Measurements from ENCODE around the gene WARS2.
"Not testable (repeated sequence)": the region's sequence is repeated elsewhere in the genome, so short reads cannot be mapped to it uniquely, and the experiment has no call there.

WARS2 gene

GRCh38 chr1:119160866-119161265 is 20.4 kb upstream of the WARS2 start:
- DNase-seq (ENCODE audit: insufficient read length, low spot score) = no peak
- FAIRE-seq = no peak
- no peak for TF ChIP-seq SPI1 (IDR thresholded peaks at IDR 0.05; ENCODE audit: low read depth, low read length)
- TF ChIP-seq TAF1 (IDR thresholded peaks at IDR 0.05; ENCODE audit: low read depth, low read length) = no peak
- TF ChIP-seq POU2F2 (IDR thresholded peaks at IDR 0.05; ENCODE audit: low read depth, low read length) = no peak
- TF ChIP-seq POLR2AphosphoS5 (IDR thresholded peaks at IDR 0.05; ENCODE audit: low read depth, low read length) = no peak
- no peak for TF ChIP-seq PAX5 (IDR thresholded peaks at IDR 0.05; ENCODE audit: insufficient read depth, low read length, severe bottlenecking)
- no peak for TF ChIP-seq POLR2A (IDR thresholded peaks at IDR 0.05; ENCODE audit: low read depth, low read length)

- DNase-seq (ENCODE audit: insufficient read length, low spot score) (no peak), FAIRE-seq (no peak)
- no peak for TF ChIP-seq POLR2A (IDR thresholded peaks at IDR 0.05; ENCODE audit: low read depth, low read length)
- TF ChIP-seq POLR2AphosphoS5 (IDR thresholded peaks at IDR 0.05; ENCODE audit: low read depth, low read length) = no peak
- TF ChIP-seq PAX5 (IDR thresholded peaks at IDR 0.05; ENCODE audit: insufficient read depth, low read length, severe bottlenecking) = no peak
Measured at GRCh38 chr1:119160409-119160808, 20.0 kb upstream of the WARS2 start.

GRCh38 chr1:119159966-119160365 is 19.5 kb upstream of the WARS2 start:
- no peak for DNase-seq (ENCODE audit: insufficient read length, low spot score)
- TF ChIP-seq SPI1 (IDR thresholded peaks at IDR 0.05; ENCODE audit: low read depth, low read length) (no peak), POU2F2 (IDR thresholded peaks at IDR 0.05; ENCODE audit: low read depth, low read length) (no peak), POLR2A (IDR thresholded peaks at IDR 0.05; ENCODE audit: low read depth, low read length) (no peak), TAF1 (IDR thresholded peaks at IDR 0.05; ENCODE audit: low read depth, low read length) (no peak), POLR2AphosphoS5 (IDR thresholded peaks at IDR 0.05; ENCODE audit: low read depth, low read length) (no peak), PAX5 (IDR thresholded peaks at IDR 0.05; ENCODE audit: insufficient read depth, low read length, severe bottlenecking) (no peak)
- no peak for FAIRE-seq

- FAIRE-seq (no peak), DNase-seq (ENCODE audit: insufficient read length, low spot score) (no peak)
- TF ChIP-seq POLR2AphosphoS5 (IDR thresholded peaks at IDR 0.05; ENCODE audit: low read depth, low read length) (no peak), SPI1 (IDR thresholded peaks at IDR 0.05; ENCODE audit: low read depth, low read length) (no peak), POU2F2 (IDR thresholded peaks at IDR 0.05; ENCODE audit: low read depth, low read length) (no peak), TAF1 (IDR thresholded peaks at IDR 0.05; ENCODE audit: low read depth, low read length) (no peak), POLR2A (IDR thresholded peaks at IDR 0.05; ENCODE audit: low read depth, low read length) (no peak), PAX5 (IDR thresholded peaks at IDR 0.05; ENCODE audit: insufficient read depth, low read length, severe bottlenecking) (no peak)
Measured at GRCh38 chr1:119159111-119159510, 18.7 kb upstream of the WARS2 start.

GRCh38 chr1:119156761-119157160 is 16.3 kb upstream of the WARS2 start:
- FAIRE-seq; DNase-seq (ENCODE audit: insufficient read length, low spot score): not testable (repeated sequence)

GRCh38 chr1:119155069-119155468 is 14.6 kb upstream of the WARS2 start:
- FAIRE-seq; DNase-seq (ENCODE audit: insufficient read length, low spot score): not testable (repeated sequence)

- TF ChIP-seq POU2F2 (IDR thresholded peaks at IDR 0.05; ENCODE audit: low read depth, low read length) = no peak
- no peak for TF ChIP-seq POLR2A (IDR thresholded peaks at IDR 0.05; ENCODE audit: low read depth, low read length)
- TF ChIP-seq TAF1 (IDR thresholded peaks at IDR 0.05; ENCODE audit: low read depth, low read length) = no peak
- TF ChIP-seq PAX5 (IDR thresholded peaks at IDR 0.05; ENCODE audit: insufficient read depth, low read length, severe bottlenecking) = no peak
- no peak for TF ChIP-seq POLR2AphosphoS5 (IDR thresholded peaks at IDR 0.05; ENCODE audit: low read depth, low read length)
- TF ChIP-seq SPI1 (IDR thresholded peaks at IDR 0.05; ENCODE audit: low read depth, low read length) = no peak
- FAIRE-seq (no peak), DNase-seq (ENCODE audit: insufficient read length, low spot score) (no peak)
Measured at GRCh38 chr1:119150150-119150549, 9.7 kb upstream of the WARS2 start.

- no peak for DNase-seq (ENCODE audit: insufficient read length, low spot score)
- no peak for FAIRE-seq
- TF ChIP-seq SPI1 (IDR thresholded peaks at IDR 0.05; ENCODE audit: low read depth, low read length) = no peak
- TF ChIP-seq TAF1 (IDR thresholded peaks at IDR 0.05; ENCODE audit: low read depth, low read length) = no peak
- TF ChIP-seq POU2F2 (IDR thresholded peaks at IDR 0.05; ENCODE audit: low read depth, low read length) = no peak
- TF ChIP-seq PAX5 (IDR thresholded peaks at IDR 0.05; ENCODE audit: insufficient read depth, low read length, severe bottlenecking) = no peak
- no peak for TF ChIP-seq POLR2A (IDR thresholded peaks at IDR 0.05; ENCODE audit: low read depth, low read length)
- no peak for TF ChIP-seq POLR2AphosphoS5 (IDR thresholded peaks at IDR 0.05; ENCODE audit: low read depth, low read length)
Measured at GRCh38 chr1:119147661-119148090, 7.2 kb upstream of the WARS2 start.

- FAIRE-seq = no peak
- no peak for DNase-seq (ENCODE audit: insufficient read length, low spot score)
- TF ChIP-seq TAF1 (IDR thresholded peaks at IDR 0.05; ENCODE audit: low read depth, low read length) = no peak
- no peak for TF ChIP-seq POLR2AphosphoS5 (IDR thresholded peaks at IDR 0.05; ENCODE audit: low read depth, low read length)
- no peak for TF ChIP-seq PAX5 (IDR thresholded peaks at IDR 0.05; ENCODE audit: insufficient read depth, low read length, severe bottlenecking)
- TF ChIP-seq POLR2A (IDR thresholded peaks at IDR 0.05; ENCODE audit: low read depth, low read length) = no peak
- TF ChIP-seq SPI1 (IDR thresholded peaks at IDR 0.05; ENCODE audit: low read depth, low read length) = no peak
- TF ChIP-seq POU2F2 (IDR thresholded peaks at IDR 0.05; ENCODE audit: low read depth, low read length) = no peak
Measured at GRCh38 chr1:119146466-119146865, 6.0 kb upstream of the WARS2 start.

- no peak for DNase-seq (ENCODE audit: insufficient read length, low spot score)
- TF ChIP-seq SPI1 (IDR thresholded peaks at IDR 0.05; ENCODE audit: low read depth, low read length) = no peak
- TF ChIP-seq PAX5 (IDR thresholded peaks at IDR 0.05; ENCODE audit: insufficient read depth, low read length, severe bottlenecking) = no peak
- no peak for TF ChIP-seq TAF1 (IDR thresholded peaks at IDR 0.05; ENCODE audit: low read depth, low read length)
- TF ChIP-seq POLR2A (IDR thresholded peaks at IDR 0.05; ENCODE audit: low read depth, low read length) = no peak
- no peak for TF ChIP-seq POU2F2 (IDR thresholded peaks at IDR 0.05; ENCODE audit: low read depth, low read length)
- TF ChIP-seq POLR2AphosphoS5 (IDR thresholded peaks at IDR 0.05; ENCODE audit: low read depth, low read length) = no peak
- no peak for FAIRE-seq
Measured at GRCh38 chr1:119144813-119145212, 4.4 kb upstream of the WARS2 start.

GRCh38 chr1:119143706-119144105 is 3.3 kb upstream of the WARS2 start:
- FAIRE-seq (no peak), DNase-seq (ENCODE audit: insufficient read length, low spot score) (no peak)
- TF ChIP-seq SPI1 (IDR thresholded peaks at IDR 0.05; ENCODE audit: low read depth, low read length) = no peak
- TF ChIP-seq PAX5 (IDR thresholded peaks at IDR 0.05; ENCODE audit: insufficient read depth, low read length, severe bottlenecking) = no peak
- no peak for TF ChIP-seq POU2F2 (IDR thresholded peaks at IDR 0.05; ENCODE audit: low read depth, low read length)
- TF ChIP-seq POLR2AphosphoS5 (IDR thresholded peaks at IDR 0.05; ENCODE audit: low read depth, low read length) = no peak
- TF ChIP-seq TAF1 (IDR thresholded peaks at IDR 0.05; ENCODE audit: low read depth, low read length) = no peak
- TF ChIP-seq POLR2A (IDR thresholded peaks at IDR 0.05; ENCODE audit: low read depth, low read length) = no peak
